HG03342 (cell line): ENCODE results near the gene XYLT1.

Experiments used
- ATAC-seq: cut with Tn5 transposase; IDR thresholded peaks from one replicate; pipeline ENCODE4 v1.9.1; 2021; ENCODE audit warnings: mild to moderate bottlenecking, moderate library complexity; ENCODE audit not compliant: unreplicated experiment

XYLT1 gene

GRCh38 chr16:17377360-17378324 is 93.1 kb downstream of the XYLT1 start:
- ATAC-seq = peak; percentile 48

- ATAC-seq = no peak
Measured at GRCh38 chr16:17375461-17376304, 95.1 kb downstream of the XYLT1 start.

- ATAC-seq = no peak
Measured at GRCh38 chr16:17374668-17375255, 96.0 kb downstream of the XYLT1 start.

- no peak for ATAC-seq
Measured at GRCh38 chr16:17373533-17373932, 97.2 kb downstream of the XYLT1 start.

- ATAC-seq = no peak
Measured at GRCh38 chr16:17372386-17372785, 98.4 kb downstream of the XYLT1 start.

GRCh38 chr16:17371299-17371698 is 99.5 kb downstream of the XYLT1 start:
- ATAC-seq = no peak

GRCh38 chr16:17370731-17371285 is 100.0 kb downstream of the XYLT1 start:
- no peak for ATAC-seq

GRCh38 chr16:17370223-17370707 is 100.5 kb downstream of the XYLT1 start:
- no peak for ATAC-seq

- no peak for ATAC-seq
Measured at GRCh38 chr16:17369421-17370222, 101.1 kb downstream of the XYLT1 start.

GRCh38 chr16:17368951-17369350 is 101.8 kb downstream of the XYLT1 start:
- no peak for ATAC-seq

GRCh38 chr16:17368446-17368845 is 102.3 kb downstream of the XYLT1 start:
- ATAC-seq = no peak

GRCh38 chr16:17367923-17368322 is 102.8 kb downstream of the XYLT1 start:
- ATAC-seq = no peak

- ATAC-seq = no peak
Measured at GRCh38 chr16:17367036-17367435, 103.7 kb downstream of the XYLT1 start.

- ATAC-seq = no peak
Measured at GRCh38 chr16:17366299-17366961, 104.3 kb downstream of the XYLT1 start.

- no peak for ATAC-seq
Measured at GRCh38 chr16:17365591-17366298, 105.0 kb downstream of the XYLT1 start.

- no peak for ATAC-seq
Measured at GRCh38 chr16:17365211-17365541, 105.6 kb downstream of the XYLT1 start.

GRCh38 chr16:17364319-17365210 is 106.2 kb downstream of the XYLT1 start:
- no peak for ATAC-seq

GRCh38 chr16:17362946-17363345 is 107.8 kb downstream of the XYLT1 start:
- no peak for ATAC-seq
